ENCODE data around the gene RING1.
A peak's percentile ranks its signal among the peaks of the same experiment; 100 is the strongest.

The RING1 gene

DNA sequence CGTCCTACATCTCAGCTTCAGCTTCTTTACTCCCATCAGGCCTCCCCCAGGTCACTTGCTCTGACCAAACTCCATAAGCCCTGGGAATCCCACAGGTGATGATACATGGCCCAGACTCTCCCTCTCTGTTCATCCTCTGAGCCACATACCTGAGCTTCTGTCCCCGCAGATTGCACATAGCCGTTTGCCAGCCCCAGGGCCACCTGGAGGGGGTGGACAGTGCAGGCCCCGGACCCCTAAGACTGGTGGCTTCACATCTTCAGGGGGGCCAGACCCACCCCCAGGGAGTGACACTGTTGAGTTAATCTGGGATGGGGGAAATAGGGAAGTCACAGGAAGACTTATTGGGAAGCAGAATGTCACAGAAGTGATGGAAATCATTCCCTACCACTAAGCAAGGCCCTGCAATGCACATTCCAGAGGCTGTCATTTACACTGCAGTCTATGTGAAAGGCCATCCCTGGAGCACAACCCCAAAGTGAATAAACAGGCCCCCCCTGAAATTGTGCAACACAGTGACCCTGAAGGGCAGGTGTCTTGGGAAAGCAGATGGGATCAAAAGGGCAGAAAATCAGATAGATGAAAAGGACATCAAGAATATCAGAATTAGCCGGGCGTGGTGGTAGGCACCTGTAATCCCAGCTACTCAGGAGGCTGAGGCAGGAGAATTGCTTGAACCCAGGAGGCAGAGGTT lies 10.0 kb upstream of the RING1 start:
- TF ChIP-seq, protein P1, sequence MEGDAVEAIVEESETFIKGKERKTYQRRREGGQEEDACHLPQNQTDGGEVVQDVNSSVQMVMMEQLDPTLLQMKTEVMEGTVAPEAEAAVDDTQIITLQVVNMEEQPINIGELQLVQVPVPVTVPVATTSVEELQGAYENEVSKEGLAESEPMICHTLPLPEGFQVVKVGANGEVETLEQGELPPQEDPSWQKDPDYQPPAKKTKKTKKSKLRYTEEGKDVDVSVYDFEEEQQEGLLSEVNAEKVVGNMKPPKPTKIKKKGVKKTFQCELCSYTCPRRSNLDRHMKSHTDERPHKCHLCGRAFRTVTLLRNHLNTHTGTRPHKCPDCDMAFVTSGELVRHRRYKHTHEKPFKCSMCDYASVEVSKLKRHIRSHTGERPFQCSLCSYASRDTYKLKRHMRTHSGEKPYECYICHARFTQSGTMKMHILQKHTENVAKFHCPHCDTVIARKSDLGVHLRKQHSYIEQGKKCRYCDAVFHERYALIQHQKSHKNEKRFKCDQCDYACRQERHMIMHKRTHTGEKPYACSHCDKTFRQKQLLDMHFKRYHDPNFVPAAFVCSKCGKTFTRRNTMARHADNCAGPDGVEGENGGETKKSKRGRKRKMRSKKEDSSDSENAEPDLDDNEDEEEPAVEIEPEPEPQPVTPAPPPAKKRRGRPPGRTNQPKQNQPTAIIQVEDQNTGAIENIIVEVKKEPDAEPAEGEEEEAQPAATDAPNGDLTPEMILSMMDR (IDR thresholded peaks at IDR 0.05; ENCODE audit: borderline replicate concordance, control extremely low read depth, extremely low read depth, insufficient read depth, missing control alignments), result no peak
- in situ Hi-C loops (cut with MboI; ENCODE audit: low sequenced_read_pairs, unreplicated experiment), result no loop called here

DNA sequence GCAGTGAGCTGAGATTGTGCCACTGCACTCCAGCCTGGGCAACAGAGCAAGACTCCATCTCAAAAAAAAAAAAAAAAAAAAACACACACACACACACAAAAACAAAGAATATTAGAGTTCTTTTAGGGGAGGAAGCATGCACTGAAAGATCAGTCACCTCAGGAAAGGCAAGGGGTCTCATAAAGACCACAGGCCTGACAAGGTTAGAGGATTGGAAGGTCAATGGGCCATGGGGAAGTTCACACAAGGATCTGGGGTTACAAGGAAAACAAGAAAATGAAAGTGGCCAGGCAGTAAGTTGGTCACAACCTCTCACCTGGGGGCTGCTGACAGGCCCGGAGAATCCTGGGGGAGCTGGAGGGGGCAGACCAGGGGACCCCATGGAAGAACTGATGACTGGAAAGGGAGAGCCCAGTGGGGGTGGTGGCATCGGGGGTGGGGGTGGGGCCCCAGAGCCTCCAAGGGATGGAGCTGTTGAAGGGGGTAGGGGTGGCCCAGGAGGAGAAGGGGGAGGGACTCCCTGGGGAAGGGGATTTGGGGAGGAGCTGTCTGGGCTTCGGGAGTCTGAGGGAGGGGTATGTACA lies 9.4 kb upstream of the RING1 start:
- no peak for DNase-seq (ENCODE audit: low spot score)
- in situ Hi-C loops (cut with MboI; ENCODE audit: low sequenced_read_pairs, unreplicated experiment), result no loop called here

More for the DNA sequence above, 10.0 kb upstream of the RING1 start:
- DNase-seq (ENCODE audit: low spot score), result no peak

DNA sequence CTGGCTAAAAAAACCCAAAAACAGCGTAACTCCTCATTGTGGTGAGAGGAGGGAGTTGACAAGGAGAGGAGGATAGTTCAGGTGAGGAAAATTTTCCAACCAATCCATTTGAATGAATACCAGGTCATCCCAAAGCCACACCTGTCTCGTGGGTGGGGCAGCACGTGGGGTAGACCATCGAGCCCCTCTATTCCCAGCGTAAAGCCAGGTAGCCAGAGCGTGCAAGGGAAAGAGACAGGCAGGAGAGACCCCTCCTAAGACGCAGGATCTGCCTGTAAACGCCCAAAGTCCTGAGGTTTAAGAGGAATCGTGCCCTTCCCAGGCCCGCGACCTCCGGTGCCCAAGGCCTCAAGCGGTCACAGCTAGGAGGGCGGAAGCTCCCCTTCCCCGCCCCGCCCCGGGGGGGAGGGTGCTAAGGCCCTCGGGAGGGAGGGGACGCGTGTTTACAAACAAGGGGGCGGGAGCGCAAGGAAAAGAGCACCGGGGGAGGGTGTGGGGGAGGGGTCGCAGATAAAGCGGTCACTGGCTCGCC lies 8.5 kb upstream of the RING1 start:
- DNase-seq (ENCODE audit: low spot score), result peak; percentile 86
- TF ChIP-seq, protein P1 (IDR thresholded peaks at IDR 0.05; ENCODE audit: borderline replicate concordance, control extremely low read depth, extremely low read depth, insufficient read depth, missing control alignments), result no peak
- in situ Hi-C loops (cut with MboI; ENCODE audit: low sequenced_read_pairs, unreplicated experiment), result no loop called here

More for the DNA sequence above, 9.4 kb upstream of the RING1 start:
- TF ChIP-seq, protein P1 (IDR thresholded peaks at IDR 0.05; ENCODE audit: borderline replicate concordance, control extremely low read depth, extremely low read depth, insufficient read depth, missing control alignments), result no peak

DNA sequence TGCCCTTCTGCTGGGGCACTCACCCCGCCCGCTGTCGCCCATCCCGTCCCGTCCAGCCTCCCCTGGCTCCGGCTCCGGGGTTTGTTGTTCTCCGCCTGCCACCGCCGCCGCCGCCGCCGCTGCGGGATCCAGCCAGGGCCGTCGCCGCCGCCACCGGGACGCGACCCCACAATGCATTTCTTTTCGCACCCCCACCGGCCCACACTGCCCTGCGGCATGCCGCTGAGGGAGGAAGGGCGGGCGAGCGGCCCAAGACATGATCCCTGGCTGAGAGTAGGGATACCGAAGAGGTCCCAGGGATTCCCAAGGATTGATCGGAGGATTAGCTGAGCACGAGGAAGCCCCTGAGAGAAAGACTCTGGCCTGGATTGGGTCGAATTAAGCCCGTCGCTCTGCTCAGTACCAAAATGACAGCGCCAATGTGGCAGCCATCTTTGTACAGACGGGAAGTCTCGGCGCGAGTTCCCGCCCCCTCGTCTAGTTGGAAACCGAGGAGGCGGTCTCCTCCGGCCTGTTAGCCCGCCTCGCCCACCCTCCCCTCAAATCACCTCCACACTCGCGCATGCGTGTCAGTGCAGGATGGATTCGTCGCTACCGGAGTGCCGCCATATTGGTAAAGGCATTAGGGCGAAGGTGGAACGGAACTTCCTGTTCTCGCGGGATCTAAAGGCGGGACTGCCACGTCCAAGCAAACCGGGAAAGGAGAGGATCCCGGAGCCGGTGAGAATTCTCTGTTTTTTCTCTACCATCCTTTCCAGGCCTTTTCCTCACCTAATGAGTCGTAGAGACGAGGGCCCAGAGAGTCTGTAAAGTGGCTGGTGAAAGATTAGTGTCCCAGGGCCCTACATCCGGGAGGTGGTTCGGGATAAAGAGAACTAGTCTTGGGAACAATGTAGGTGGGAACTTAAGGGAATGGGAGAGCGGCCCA lies 7.8 kb upstream of the RING1 start, which contains the start of the genes RXRB and SLC39A7:
RXRB (minus strand) TSS at position 447 of the 928 bp plus-strand sequence; CDS start at position 258, 189 bp downstream.
SLC39A7 (plus strand) TSS at position 649 of the 928 bp plus-strand sequence. CDS start 379 bp downstream, outside the sequence.
- in situ Hi-C loops (cut with MboI; ENCODE audit: low sequenced_read_pairs, unreplicated experiment), result no loop called here
- peak; percentile 98 for DNase-seq (ENCODE audit: low spot score)
- TF ChIP-seq, protein P1 (IDR thresholded peaks at IDR 0.05; ENCODE audit: borderline replicate concordance, control extremely low read depth, extremely low read depth, insufficient read depth, missing control alignments), result no peak

DNA sequence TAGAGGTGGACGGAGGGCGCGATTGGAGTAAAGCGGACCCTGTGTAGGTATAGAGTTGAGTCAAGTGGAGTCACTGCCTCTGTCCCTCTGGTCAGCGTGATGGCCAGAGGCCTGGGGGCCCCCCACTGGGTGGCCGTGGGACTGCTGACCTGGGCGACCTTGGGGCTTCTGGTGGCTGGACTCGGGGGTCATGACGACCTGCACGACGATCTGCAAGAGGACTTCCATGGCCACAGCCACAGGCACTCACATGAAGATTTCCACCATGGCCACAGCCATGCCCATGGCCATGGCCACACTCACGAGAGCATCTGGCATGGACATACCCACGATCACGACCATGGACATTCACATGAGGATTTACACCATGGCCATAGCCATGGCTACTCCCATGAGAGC lies 7.2 kb upstream of the RING1 start:
- no peak for DNase-seq (ENCODE audit: low spot score)
- in situ Hi-C loops (cut with MboI; ENCODE audit: low sequenced_read_pairs, unreplicated experiment), result no loop called here
- TF ChIP-seq, protein P1 (IDR thresholded peaks at IDR 0.05; ENCODE audit: borderline replicate concordance, control extremely low read depth, extremely low read depth, insufficient read depth, missing control alignments), result no peak

DNA sequence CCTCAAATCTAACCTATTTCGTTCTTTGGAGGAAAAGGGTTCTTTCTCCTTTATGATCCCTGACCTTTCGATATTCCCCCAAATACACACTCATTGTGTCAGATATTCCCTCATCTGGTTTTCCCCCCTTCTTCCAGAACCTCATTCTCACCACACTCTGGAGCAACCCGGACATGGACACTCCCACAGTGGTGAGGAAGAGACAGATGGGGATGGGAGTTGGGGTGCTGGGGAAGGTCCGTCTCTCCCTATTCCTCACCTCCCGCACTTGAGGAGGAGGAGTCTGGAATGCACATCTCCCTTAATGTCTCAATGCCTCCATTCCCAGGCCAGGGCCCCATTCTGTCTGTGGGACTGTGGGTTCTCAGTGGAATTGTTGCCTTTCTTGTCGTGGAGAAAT lies 6.4 kb upstream of the RING1 start:
- DNase-seq (ENCODE audit: low spot score), result no peak
- TF ChIP-seq, protein P1 (IDR thresholded peaks at IDR 0.05; ENCODE audit: borderline replicate concordance, control extremely low read depth, extremely low read depth, insufficient read depth, missing control alignments), result no peak
- in situ Hi-C loops (cut with MboI; ENCODE audit: low sequenced_read_pairs, unreplicated experiment), result no loop called here
